Measurements from ENCODE around the gene ZNF217. TPM values are rescaled to one million over a fixed set of nuclear protein-coding genes. Genes with fewer than 3 reads are reported as not detected.

Gene ZNF217
- total and polyA plus RNA-seq, 9 of the 15 experiments (the other 6 are each of a cell fraction or from before 2014, with no cell fraction given) = 3.0 to 41.8 (median 16.8) TPM

DNA sequence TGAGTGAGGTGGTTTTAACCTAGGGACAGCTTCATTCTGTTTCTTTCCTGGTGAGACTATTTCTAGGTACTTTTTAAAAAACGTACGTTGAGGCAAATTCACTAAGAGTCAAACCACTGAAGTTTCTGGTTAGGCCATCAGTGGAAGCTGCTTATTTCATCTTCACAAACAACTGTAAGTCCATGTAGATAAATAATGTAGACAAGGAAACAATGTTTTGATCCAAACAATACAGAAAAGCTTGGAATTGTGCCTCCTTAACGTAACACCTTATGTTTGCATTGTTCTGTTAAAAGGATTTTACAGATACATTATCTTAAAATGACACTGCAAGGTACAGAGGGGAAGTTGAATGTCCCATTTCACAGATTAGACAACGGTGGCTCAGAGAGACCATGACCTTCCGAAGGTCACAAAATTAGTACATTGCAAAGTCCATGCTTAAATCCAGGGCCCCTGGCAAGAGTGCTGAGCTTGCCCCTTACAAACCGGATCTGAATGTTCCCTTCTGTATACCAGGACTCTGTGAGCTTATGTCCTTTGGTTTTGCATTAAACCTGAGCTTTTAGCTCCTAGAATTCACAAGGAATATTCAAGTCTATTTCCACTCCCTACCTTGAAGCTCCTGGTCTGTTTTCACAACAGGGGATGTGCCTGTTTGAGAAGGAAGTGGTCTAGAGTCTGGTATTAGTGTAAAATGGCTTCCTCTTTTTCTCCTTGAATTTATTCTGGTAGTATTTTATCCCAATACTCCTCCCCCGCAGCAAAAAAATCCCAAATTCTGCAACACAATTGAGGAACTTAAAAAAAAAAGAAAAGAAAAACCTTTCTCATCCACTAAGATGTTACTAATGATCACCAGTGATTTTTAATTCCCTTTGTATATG is 28.9 kb upstream of the ZNF217 start (continued):
- TF ChIP-seq, protein P1, sequence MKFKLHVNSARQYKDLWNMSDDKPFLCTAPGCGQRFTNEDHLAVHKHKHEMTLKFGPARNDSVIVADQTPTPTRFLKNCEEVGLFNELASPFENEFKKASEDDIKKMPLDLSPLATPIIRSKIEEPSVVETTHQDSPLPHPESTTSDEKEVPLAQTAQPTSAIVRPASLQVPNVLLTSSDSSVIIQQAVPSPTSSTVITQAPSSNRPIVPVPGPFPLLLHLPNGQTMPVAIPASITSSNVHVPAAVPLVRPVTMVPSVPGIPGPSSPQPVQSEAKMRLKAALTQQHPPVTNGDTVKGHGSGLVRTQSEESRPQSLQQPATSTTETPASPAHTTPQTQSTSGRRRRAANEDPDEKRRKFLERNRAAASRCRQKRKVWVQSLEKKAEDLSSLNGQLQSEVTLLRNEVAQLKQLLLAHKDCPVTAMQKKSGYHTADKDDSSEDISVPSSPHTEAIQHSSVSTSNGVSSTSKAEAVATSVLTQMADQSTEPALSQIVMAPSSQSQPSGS (CRISPR knock-in tag; IDR thresholded peaks at IDR 0.05) = no peak
- TF ChIP-seq CHCHD3 (CRISPR knock-in tag; IDR thresholded peaks at IDR 0.05) (no peak), ZNF644 (tag; IDR thresholded peaks at IDR 0.05; ENCODE audit: low read depth) (no peak), XRCC5 (IDR thresholded peaks at IDR 0.05; ENCODE audit: low read depth, low read length) (no peak), THRAP3 (IDR thresholded peaks at IDR 0.05; ENCODE audit: borderline replicate concordance) (no peak), PTTG1 (tag; IDR thresholded peaks at IDR 0.05; ENCODE audit: low read depth) (no peak), CEBPG (CRISPR knock-in tag; IDR thresholded peaks at IDR 0.05) (no peak), CEBPG (tag; conservative IDR thresholded peaks at IDR 0.05 in 1 of 2, IDR thresholded peaks at IDR 0.05 in 1 of 2) (no peak), TGIF2 (CRISPR knock-in tag; IDR thresholded peaks at IDR 0.05) (no peak), ZNF41 (CRISPR knock-in tag; conservative IDR thresholded peaks at IDR 0.05) (no peak)
- TF ChIP-seq, protein P2, sequence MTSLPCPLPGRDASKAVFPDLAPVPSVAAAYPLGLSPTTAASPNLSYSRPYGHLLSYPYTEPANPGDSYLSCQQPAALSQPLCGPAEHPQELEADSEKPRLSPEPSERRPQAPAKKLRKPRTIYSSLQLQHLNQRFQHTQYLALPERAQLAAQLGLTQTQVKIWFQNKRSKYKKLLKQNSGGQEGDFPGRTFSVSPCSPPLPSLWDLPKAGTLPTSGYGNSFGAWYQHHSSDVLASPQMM (CRISPR knock-in tag; IDR thresholded peaks at IDR 0.05) = no peak
- TF ChIP-seq, protein P3, sequence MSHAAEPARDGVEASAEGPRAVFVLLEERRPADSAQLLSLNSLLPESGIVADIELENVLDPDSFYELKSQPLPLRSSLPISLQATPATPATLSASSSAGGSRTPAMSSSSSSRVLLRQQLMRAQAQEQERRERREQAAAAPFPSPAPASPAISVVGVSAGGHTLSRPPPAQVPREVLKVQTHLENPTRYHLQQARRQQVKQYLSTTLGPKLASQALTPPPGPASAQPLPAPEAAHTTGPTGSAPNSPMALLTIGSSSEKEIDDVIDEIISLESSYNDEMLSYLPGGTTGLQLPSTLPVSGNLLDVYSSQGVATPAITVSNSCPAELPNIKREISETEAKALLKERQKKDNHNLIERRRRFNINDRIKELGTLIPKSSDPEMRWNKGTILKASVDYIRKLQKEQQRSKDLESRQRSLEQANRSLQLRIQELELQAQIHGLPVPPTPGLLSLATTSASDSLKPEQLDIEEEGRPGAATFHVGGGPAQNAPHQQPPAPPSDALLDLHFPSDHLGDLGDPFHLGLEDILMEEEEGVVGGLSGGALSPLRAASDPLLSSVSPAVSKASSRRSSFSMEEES (CRISPR knock-in tag; IDR thresholded peaks at IDR 0.05) = no peak
- TF ChIP-seq, protein P4, sequence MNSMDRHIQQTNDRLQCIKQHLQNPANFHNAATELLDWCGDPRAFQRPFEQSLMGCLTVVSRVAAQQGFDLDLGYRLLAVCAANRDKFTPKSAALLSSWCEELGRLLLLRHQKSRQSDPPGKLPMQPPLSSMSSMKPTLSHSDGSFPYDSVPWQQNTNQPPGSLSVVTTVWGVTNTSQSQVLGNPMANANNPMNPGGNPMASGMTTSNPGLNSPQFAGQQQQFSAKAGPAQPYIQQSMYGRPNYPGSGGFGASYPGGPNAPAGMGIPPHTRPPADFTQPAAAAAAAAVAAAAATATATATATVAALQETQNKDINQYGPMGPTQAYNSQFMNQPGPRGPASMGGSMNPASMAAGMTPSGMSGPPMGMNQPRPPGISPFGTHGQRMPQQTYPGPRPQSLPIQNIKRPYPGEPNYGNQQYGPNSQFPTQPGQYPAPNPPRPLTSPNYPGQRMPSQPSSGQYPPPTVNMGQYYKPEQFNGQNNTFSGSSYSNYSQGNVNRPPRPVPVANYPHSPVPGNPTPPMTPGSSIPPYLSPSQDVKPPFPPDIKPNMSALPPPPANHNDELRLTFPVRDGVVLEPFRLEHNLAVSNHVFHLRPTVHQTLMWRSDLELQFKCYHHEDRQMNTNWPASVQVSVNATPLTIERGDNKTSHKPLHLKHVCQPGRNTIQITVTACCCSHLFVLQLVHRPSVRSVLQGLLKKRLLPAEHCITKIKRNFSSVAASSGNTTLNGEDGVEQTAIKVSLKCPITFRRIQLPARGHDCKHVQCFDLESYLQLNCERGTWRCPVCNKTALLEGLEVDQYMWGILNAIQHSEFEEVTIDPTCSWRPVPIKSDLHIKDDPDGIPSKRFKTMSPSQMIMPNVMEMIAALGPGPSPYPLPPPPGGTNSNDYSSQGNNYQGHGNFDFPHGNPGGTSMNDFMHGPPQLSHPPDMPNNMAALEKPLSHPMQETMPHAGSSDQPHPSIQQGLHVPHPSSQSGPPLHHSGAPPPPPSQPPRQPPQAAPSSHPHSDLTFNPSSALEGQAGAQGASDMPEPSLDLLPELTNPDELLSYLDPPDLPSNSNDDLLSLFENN (IDR thresholded peaks at IDR 0.05; ENCODE audit: low read depth in 2 of 2, low read length in 2 of 2) = no peak
- TF ChIP-seq, protein P5, sequence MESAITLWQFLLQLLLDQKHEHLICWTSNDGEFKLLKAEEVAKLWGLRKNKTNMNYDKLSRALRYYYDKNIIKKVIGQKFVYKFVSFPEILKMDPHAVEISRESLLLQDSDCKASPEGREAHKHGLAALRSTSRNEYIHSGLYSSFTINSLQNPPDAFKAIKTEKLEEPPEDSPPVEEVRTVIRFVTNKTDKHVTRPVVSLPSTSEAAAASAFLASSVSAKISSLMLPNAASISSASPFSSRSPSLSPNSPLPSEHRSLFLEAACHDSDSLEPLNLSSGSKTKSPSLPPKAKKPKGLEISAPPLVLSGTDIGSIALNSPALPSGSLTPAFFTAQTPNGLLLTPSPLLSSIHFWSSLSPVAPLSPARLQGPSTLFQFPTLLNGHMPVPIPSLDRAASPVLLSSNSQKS (CRISPR knock-in tag; IDR thresholded peaks at IDR 0.05) = no peak
- TF ChIP-seq, protein P6, sequence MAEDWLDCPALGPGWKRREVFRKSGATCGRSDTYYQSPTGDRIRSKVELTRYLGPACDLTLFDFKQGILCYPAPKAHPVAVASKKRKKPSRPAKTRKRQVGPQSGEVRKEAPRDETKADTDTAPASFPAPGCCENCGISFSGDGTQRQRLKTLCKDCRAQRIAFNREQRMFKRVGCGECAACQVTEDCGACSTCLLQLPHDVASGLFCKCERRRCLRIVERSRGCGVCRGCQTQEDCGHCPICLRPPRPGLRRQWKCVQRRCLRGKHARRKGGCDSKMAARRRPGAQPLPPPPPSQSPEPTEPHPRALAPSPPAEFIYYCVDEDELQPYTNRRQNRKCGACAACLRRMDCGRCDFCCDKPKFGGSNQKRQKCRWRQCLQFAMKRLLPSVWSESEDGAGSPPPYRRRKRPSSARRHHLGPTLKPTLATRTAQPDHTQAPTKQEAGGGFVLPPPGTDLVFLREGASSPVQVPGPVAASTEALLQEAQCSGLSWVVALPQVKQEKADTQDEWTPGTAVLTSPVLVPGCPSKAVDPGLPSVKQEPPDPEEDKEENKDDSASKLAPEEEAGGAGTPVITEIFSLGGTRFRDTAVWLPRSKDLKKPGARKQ (CRISPR knock-in tag; IDR thresholded peaks at IDR 0.05) = no peak
